ENCODE results near the gene OTOG.

DNA sequence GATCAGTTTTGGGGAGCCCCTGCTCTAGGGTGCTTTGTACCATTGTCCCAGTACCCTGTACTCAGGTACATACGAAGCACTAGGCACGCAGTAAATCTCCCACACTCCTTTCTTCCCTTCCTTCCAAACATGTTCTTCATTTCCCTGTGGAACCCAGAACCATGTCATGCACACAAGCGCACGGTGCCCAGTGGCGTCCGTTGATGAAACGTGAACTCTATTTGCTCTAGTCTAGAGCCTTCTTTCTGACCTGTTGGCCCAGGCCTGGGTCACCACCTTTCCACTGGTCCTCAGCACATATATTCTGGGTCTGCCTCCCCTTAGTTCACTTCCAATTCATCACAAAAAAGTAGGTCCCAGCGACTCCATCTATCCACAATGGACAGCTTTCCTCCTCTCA is 9.8 kb upstream of the OTOG start:
- TF ChIP-seq CTCF (IDR thresholded peaks at IDR 0.05), result no peak
- TF ChIP-seq POLR2A (IDR thresholded peaks at IDR 0.05), result no peak
